ENCODE data around the gene INPP5E.

INPP5E gene

DNA sequence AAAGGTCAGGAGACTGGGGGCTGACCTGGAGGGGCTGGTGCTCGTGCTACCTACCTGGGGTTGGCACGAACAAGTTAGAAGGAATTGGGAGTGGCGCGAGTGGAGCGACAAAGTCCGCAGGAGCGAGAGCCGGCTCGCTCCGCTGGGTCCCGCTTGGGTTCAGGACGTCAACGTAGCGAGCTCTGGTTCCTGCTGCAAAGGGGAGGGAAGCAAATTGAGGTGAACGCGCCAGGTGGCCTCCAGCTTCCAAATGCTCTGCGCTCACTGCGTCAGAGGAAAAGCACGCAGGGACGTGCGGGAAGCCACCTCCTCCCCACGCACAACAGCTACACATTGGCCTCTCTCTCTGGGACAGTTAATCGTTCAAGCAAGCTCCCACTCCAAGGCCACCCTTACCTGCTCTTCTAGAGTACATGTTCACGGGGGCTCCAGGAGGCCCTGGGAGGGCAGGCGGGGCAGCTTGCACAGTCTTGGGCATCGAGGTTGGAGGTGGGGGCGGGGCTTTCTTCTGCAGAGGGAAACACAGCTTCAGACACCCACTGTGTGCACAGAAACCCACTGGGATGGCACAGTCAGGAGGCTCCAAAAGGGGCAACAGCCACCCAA, 7.6 kb upstream of the INPP5E start:
- DNase-seq, result no peak

DNA sequence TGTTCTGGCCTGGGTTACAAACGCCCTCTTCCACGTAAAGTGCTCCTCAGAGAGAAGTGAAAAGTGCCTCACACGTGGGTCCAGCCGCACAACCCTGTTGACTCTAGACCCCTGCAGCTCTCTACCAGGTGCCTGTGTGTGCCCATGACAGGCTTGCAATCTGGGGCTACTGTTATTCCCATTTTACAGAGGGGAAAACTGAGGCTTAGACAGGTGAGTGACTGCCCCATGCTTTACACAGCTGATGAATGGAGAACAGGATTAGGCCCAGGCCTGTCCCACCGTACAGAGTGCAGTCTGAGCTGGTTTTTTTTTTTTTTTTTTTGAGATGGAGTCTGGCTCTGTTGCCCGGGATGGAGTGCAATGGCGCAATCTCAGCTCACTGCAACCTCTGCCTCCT, 6.2 kb upstream of the INPP5E start:
- DNase-seq, result no peak

DNA sequence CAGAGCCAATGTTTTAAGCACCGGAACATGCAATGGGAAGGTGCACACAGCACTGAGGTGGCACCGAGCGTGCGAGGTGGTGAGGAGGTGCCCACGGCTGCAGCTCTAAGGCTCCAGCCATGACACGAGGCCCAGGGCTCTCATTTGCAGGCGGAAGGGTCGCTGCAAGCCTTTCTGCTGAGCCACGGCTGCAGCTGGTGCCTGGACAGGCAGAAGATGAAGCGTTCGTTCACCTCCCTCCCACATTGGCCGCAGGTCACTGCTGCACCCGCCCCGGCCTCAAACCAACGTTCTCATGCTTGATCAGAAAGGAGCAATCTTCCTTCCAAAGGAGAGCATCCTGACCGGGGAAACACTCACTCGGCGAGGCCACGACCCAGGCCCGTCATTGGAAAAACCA, 4.5 kb upstream of the INPP5E start:
- no peak for DNase-seq

DNA sequence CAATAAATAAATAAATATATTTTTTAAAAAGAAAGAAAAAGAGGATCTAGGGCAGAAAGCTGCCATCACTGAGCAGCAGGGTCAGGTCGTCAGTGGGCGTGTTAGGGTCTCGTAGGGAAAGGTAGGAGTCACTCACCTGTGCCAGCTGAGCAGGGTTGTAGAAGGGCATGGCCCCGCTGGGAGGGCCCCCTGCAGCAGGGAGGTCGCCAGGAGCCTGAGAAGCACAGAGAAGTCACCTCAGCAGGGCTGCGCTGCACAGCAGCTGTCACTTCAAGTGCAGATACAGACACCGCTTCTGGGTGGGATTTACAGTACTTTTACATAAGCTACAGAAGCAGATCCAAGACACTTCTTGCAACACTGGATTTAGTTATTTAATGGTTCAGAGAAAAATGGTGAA, 4.0 kb upstream of the INPP5E start:
- DNase-seq, result no peak

- no peak for DNase-seq
These were observed 3.4 kb upstream of the INPP5E start for GRCh38 chr9:136443087-136443486.

DNA sequence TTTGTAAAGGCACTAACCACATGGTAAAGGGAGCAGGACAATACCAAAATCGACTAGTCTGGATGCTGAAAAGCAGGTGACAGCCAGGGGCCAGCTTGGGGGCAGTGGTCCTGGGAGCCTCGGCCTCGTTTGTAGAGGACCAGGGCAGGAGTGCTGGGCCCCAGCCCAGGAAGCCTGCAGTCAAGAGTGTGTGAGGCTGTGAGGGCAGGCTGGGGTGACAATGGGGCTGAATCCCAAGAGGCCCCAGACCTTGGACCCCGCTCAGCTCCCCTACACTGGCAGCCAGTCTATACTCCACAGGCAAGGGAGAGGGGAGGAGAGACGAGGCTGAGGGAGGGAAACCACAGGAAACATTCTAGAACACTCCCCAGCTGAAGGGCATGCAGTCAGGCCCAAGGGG, 2.6 kb upstream of the INPP5E start:
- DNase-seq, result no peak

GRCh38 chr9:136441681-136442245, 2.1 kb upstream of the INPP5E start:
- no peak for DNase-seq

DNA sequence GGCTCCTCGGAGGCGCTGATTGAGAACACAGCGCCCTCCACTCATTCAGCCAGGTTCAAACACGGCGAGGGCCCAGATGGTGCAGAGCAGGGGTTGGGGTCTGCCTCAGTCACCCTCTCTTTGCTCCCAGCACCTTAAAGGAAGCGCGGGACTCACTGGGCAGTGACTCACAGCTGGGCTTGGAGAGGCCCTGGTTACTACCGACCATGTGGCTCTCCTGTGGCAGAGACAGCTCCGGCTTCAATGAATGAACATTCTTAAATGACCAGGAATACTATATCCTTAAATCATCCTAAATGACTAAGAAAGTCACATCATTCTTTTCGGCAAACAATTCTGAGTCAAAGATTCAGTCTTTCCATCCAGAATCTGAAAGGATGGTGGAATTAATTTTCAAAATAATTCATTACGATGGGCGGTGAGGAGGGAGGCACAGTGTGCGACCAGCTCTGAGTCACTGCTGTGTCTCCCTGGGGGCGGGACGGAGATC, 1.6 kb upstream of the INPP5E start:
- DNase-seq, result peak; percentile 19

- DNase-seq, result peak; percentile 57
These were observed 831 bp downstream of the INPP5E start for GRCh38 chr9:136438548-136439480.

GRCh38 chr9:136437839-136438547, 1.7 kb downstream of the INPP5E start:
- DNase-seq, result no peak

DNA sequence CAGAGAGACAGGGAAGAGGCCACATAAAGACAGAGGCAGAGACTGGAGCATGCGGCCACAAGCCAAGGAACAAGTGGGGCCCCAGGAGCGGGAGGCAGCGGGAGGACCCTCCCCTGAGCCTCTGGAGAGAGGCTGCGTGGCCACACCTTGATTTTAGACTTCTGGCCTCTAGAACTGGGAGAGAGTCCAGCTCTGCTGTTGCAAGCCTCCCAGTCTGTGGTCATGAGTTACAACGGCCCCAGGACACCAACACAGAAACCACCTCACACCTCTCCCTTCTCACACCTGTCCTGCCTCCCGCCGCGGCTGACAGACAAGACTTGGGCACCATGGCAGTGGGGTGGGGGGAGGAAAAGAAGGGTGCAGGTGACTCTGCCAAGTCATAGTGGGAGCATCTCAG, 2.2 kb downstream of the INPP5E start:
- DNase-seq, result no peak

DNA sequence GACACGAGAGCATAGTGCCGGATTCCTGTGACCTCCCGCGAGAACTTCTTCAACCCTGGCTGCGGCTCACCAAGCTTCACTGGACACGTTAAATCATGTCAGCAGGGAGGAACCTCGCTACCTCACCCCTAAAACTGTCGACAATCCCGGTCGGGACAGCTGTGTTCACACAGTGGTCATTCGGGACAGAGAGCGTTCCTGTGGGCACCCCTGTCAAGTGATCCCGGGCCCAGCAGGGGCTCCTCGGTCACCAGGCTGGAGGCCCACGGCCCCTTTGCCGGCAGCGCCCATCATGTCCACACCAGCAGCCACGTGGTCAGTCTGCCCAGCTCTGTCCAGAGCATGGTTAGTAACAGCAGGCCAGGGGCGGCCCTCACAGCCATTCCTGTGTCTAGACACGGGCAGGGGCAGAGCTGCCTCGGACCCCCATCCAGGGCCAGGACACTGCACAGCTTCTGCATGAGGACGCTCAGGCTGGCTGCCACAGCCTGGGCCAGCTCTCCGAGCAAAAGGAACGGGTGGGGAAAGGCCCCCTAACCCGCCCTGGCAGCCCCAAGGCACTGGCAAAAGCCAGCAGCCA, 3.5 kb downstream of the INPP5E start:
- DNase-seq, result no peak

- no peak for DNase-seq
These were observed 5.0 kb downstream of the INPP5E start for GRCh38 chr9:136434580-136435169.

DNA sequence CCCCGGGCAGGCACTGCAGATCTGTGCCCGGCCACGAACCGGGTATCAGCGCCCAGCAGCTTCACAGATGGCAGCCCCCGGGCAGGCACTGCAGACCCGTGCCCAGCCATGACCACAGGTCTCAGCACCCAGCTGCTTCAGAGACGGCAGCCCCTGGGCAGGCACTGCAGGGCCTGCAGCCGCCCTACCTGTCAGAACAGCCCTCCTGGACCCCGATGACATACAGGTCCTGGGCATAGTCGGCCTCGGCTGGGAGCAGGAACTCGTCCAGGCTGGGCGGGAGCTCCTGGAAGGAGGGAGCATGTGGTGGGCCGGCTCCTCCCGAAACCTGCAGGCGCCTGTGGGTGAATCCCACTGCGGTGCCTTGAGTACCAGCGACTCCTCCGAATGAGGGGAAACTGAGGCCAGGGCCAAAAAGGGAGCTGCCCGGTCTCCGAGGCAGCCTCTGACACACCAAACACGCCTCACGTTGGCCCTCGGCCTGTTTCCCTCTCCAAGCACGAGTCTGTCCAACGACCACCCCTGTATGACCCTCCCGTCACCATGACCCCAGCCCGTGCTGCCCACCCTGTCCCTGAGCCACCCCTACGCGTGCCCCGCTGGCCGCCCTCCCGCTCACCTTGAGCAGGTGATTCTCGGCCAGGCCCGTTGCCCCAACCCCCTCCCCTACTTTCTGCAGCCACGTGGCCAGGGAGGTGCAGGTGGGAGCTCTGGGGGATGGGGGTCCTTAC, 5.6 kb downstream of the INPP5E start:
- DNase-seq, result no peak

DNA sequence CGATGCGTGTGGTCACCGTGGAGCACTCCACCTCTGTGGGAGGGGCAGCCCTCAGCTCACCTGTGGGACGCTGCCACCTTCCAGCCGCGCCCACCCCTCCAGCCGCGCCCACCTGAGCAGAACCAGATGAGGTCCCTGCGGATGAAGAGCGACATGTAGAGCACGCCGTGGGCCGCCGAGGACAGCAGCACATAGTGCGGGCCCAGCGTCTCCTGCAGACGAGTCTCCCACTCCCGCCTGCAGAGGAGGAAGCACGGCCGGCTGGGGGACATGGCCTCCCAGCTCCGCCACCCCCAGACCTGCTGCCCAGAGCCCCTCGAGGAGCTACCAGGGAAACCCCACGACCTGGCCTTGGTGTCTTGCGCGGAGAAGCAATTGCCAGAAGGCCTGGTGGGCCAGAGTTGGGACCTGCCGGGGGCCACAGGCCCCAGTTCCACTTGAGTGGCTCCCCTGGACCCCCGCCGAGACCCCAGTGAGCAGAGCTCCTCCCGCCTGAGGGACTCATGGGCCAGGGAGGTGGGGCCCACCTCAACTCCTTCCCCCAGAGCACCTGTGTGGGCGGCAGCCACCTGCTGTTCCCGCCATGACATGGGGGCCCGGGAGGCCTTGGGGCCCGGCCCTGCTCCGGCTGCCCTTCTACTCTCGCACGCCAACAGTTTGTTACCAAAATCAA, 6.5 kb downstream of the INPP5E start:
- no peak for DNase-seq

DNA sequence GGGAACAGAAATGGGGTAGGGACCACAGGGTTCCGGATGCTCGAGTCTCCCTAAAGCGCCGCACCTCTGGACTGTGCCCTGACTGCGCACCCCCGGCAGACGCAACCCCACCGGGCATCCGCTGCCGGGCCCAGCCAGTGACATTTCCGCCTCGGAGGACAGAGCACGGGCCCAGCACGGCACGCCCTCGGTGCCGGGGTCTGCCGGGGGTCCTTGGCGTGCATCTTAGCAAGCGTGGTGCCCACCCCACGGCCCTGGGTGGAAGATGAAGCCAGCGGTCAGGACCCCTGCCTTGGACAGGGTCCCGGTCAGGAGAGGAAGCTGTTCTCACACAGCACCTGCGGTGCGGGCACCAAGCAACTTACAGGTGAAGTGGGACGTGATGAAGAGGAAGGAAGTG, 7.1 kb downstream of the INPP5E start:
- DNase-seq, result no peak

DNA sequence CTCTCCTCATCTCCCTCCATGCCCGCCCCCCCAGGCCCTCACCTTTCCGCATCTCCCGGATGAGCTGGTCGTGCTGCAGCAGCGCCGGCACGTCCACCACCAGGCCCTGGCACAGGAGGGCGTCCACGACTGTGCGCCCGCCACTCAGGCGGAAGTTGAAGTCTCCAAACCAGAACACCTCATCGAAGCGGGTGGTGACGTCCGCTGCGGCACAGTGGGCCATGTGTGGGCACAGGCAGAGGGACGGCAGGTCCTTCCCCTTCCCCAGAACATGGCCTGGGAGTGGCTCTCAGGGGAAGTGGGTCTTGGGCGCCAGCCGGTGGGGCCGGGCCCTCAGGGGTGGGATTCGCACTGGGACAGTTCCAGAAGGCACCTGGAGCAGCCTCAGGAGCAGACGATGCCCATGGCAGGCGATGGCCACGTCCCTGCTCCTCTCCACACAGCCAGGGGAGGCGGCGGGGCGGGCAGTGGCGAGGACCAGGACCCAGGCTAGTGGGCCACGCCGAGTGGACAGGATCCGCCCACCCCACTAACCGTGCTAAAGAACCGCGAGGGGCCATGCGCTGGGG, 7.8 kb downstream of the INPP5E start:
- DNase-seq, result no peak

DNA sequence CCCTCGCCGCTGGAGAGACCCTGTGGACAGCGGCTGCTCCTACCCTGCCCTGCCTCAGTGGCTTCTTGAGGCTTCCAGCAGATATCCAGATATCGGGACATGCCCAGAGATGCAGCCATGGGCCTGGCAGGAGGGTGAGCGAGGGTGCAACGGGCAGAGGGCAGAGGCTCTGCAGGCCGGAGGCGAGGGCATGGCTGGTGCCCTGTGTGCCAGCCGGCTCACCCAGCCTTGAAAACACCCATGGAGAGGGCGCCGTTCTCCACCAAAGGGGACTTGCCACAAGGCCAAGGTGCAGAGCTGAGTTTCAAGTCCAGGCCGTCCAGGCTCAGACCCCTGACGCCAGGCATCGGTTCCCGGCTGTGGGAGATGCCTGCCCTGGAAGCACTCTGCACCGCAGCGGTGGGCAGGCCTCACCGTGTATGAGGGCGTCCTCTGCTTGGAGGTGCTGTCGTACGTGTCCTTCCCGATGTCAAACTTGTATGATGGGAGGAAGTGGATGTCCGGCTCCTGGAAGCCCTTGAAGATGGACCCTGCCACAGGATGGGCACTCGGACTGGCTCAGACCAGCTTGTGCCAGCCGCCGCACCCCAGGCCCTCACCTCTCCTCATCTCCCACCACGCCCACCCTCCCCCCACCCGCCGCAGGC, 8.9 kb downstream of the INPP5E start:
- DNase-seq, result no peak

GRCh38 chr9:136429683-136430491, 9.8 kb downstream of the INPP5E start:
- no peak for DNase-seq
